GM13976 (cell line): ENCODE data around the gene IRS2.

Source experiments
- DNase-seq: peaks from one replicate; pipeline ENCODE4 v3.0.0; 2012; ENCODE audit warnings: low spot score
- CTCF ChIP-seq: IDR thresholded peaks from 2 replicates; pipeline ENCODE4 v1.5.1; 2012; ENCODE audit warnings: borderline replicate concordance, mild to moderate bottlenecking; ENCODE audit not compliant: insufficient read depth; ENCODE audit errors: extremely low read depth, missing control alignments, control extremely low read depth
- in situ Hi-C: fragments of 300-500 bp; cut with MboI; formaldehyde crosslinking; loops from one replicate; pipeline ENCODE4 v1.12.0; 2022; ENCODE audit warnings: low sequenced_read_pairs, mixed read lengths, inconsistent platforms; ENCODE audit not compliant: unreplicated experiment

Gene IRS2

GRCh38 chr13:109819874-109820273 is 33.5 kb upstream of the IRS2 start:
- in situ Hi-C loops, result no loop called here
- DNase-seq, result no peak
- TF ChIP-seq CTCF, result no peak

- no peak for TF ChIP-seq CTCF
- in situ Hi-C loops, result no loop called here
- no peak for DNase-seq
Measured at GRCh38 chr13:109818886-109819285, 32.5 kb upstream of the IRS2 start.

DNA sequence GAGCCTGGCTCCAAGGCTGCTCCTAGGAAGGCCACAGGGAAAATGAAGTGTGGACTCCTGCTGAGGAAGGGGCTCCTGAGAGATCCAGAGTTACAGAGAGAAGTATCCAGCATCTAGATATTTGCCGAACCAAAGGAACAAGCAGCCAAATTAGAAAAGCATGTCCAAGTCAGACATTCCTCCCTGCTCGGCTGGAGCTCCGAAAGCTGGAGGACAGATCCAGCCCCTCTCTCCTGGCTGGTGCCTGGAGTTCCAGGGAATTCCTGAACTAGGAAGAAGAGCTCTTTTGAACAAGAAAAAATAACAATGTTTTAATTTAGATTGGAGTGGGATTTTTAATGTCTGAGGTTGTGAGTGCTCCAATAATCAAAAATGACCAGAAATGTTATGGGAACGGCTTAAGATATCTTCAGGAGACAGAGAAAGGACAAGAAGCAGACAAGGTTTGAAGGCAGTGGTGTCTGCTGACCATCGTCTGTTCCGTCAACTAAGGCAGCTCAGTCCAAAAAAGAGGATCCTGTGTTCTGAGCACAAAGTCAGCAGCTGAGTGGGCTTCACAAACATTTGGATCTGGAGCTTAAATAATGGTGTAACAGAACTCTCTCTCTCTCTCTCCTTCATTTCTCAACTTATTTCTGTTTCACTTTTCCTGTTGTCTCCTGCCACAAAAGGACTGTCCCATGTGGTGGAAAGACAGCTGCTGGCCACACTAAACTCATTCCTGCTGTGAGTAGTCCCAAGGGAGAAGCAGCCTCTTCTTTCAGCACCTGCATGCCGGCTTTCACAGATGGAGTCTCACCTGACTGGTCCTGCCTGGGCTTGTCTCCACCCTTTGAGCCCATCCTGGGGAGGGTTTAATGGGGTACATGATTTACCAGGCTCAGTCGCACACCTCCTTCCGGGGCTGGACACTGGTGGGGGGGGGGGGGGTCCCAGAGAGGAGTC is 31.5 kb upstream of the IRS2 start:
- TF ChIP-seq CTCF, result no peak
- no peak for DNase-seq
- in situ Hi-C loops, result no loop called here

- TF ChIP-seq CTCF, result no peak
- no peak for DNase-seq
- in situ Hi-C loops, result no loop called here
Measured at GRCh38 chr13:109816808-109817203, 30.4 kb upstream of the IRS2 start.

DNA sequence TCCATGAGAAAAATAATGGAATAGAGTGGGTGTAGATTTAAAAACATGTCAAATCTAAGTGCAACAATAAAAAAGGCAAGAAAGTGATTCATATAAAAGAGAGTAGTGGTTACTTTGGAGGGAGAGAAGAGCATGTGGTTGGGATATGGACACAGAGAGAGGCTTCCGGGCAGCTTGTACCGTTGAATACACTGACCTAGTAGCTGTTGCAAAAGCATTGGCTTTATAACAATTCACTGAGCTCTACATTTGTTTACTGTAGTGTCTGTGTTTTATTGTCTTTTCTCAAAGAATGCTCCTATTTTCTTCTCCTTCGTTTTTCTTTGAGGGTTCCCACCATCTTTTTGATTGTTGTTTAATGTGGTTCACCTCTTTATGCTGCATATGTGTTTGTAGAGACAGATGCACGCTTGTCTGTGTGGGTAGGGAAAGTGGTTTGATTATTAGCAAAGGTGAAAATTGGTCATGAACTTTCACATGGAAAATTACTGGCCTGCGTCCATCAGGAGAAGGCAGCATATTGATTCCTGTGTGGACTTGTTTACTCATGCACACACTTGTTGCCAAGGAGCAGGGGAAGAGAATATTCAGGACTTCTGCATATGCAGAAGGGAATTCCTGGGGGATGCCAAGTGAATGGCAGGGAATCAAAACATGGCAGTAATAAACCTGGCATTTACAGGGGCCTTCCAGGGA is 29.9 kb upstream of the IRS2 start:
- in situ Hi-C loops, result no loop called here
- no peak for DNase-seq
- no peak for TF ChIP-seq CTCF

DNA sequence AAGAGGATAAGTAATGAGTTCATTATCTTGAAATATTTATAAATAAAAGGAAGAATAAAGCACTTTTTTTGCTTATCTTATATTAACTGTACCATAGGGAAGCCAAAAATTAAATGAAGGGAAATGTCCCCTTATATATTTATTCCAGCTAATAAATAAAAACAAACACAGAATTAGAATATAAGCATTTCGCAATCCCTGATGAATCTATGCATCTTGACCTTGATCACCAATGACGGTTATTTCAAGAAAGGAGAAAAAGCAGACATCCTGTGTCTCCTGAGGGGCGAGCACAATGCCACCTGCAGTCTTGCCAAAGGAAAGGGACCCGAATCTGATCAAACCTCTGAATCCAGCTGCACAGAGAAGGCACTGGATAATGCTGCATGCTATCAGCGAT is 29.3 kb upstream of the IRS2 start:
- in situ Hi-C loops, result no loop called here
- no peak for TF ChIP-seq CTCF
- no peak for DNase-seq
